IPS DF 4.7 (cell line): ENCODE measurements around the gene GNPTG.

Experiments
- DNase-seq: peaks from one replicate; pipeline ENCODE4 v3.0.0-alpha.2; 2013; ENCODE audit warnings: low spot score; ENCODE audit errors: extremely low read depth

The GNPTG gene

DNA sequence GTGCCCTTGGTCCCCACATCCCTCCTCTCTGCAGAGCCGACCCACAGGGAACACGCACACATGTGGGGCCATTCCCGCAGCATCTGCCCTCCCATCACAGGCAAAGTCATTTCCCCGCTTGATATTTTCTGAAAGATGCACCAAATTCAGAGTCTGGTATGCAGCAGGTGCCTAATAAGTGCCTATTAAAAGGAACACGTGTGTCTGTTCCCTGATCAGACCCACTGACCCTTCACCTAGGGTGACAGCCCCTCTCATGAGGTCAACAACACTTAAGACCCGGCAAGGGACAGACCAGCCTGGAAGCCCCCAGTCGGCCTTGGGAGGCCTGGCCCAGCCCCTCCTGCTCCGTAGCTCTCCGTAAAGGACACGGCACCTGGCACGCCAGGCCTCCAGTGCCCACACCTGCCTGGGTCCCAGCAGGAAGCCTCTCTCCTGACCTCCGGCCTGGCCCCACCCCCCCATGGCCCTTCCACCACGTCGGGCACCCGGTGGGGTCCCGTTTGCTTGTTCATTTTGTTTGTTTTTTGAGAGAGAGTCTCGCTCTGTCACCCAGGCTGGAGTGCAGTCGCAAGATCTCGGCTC is 42.7 kb downstream of the GNPTG start:
- DNase-seq, result no peak

DNA sequence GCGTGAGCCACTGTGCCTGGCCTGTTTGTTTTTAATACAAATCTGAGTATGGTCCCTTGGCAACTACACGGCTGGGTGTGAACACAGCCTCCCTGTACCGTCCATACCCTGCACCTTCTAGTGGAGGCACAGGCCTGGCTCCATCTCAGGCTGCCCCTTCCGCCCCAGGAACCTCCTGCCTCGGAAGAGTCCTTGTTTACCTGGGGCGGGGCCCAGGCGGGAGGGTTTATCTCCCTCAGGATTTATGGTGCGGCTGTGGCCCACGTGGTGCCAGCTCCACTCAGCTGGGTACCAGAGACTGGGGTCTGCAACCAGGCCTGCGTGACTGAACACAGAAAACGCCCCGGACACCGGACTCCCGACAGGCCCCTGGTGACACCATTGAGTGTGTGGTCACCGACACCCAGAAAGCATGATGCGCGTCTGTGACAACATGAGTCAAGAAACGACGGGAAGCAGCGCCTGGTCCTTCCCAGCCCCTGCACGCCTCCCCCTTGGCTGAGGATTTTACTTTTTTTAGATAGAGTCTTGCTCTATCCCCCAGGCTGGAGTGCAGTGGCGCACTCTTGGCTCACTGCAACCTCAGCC is 43.8 kb downstream of the GNPTG start:
- DNase-seq, result no peak

DNA sequence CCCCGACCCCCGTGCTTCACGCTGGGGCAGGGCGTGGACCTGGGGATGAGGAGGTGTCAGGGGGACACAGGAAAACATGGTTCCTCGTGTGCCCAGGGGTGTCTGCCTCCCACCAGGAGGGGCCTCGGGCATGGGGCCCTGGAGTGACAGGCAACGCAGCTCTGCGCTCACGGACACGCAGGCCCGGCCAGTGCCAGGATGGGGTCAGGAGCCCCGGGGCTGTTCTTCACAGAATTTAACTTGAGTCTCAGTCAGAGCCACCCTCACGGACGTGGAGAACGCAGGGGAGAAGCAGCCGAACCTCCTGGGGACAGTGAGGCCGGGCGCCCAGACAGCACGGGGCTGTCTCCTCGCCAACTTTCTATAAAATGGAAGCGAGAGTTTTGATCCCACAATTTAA is 46.0 kb downstream of the GNPTG start:
- DNase-seq, result no peak

DNA sequence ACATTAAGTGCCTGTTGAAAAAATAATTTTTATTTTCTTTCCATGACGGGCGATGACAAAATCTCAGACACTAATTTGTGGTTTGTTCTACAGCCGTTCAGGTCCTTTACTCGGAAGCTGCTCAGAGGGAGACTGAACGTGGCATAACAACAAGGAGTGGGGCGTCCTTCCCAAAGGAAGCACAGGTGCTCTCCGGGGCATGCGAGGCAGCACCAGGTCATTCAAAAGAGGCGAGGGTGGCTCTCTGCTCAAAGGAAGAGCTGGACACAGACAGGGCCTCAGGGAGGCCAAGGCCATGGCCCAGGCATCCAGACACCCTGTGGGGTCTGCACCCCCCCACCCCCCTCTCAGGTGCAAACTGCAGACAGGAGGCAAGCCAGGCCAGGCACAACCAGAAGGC is 46.6 kb downstream of the GNPTG start:
- no peak for DNase-seq

DNA sequence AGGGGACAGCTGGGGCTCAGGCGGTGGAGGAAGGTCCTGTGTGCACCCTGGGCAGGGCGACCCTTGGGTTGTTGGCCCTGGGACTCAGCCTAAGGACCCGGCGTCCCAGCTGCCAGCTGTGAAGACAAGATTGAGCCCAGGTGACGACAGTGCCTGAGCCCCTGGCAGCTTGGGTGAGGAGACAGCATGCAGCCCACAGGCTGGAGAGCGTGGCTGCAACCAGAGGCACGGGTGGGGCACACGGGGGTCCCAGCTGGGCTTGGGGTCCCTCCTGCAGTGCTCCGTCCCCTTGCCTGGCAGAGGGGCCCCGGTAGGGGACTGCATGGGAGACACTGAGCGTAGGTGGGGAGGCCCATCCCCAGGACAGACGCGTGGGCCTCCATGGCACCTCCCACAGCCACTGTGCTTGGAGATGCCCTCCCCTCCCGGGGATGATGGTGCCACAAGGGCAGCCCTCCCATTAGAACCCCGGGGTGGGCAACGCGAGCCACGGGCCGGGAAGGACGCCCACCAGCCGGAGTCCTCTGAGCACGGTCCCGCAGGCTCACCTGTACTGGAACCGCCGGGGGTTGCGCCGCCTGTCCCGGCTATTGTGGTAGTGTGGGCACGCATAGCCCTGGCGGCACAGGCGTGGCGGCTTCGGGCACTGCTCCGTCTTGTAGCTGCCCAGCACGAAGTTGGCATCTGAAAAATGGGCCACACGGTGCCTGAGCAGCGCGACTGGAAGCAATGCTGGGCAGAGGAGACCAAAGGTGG is 47.3 kb downstream of the GNPTG start:
- no peak for DNase-seq

DNA sequence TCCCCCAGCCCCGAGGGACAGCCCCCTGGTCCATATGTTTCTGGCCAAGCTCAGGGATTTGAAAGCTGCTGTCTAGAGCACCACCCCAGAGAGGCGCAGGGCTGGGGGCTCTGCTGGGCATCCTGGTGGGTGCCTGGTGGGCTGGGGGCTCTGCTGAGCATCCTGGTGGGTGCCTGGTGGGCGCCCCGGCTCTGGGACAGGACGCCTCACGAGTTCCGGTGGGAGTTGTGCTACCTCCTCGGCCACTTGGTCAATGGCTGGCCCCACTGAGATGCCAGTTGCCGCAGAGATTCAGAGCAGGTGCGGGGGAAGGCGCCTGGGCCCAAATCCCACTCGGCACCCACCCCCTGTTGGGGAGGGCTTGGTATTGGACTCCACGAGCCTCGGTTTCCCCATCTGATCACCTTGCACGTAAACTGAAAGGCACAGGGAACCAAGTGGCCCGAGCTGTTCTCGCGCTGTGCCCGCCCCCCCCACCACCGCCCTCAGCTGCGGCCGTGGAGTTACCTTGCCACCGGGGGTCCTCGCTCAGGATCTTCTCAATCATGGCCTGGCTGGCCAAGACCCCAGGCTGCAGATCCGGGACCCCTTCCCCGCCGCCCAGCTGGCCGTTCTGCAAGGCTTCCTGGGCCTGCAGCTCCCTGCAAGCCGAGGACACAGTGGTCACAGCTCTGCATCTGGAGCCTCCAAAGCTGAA is 49.5 kb downstream of the GNPTG start:
- no peak for DNase-seq

DNA sequence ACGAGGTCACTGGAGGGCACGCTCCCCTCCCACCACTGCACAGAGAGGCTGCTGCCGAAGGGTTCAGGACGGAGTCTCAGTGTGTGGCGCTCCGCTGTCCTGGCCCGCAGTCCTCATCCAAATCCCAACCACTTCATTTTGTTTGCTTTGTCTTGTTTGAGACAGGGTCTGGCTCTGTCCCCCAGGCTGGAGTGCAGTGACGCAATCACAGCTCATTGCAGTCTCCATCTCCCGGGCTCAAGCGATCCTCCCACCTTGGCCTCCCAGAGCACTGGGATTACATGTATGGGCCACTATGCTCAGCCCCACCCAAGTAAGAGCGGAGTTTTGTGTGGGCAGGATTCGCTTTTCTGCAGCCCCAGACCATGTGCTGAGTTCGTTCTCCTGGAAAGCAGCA is 50.0 kb downstream of the GNPTG start:
- DNase-seq, result no peak

DNA sequence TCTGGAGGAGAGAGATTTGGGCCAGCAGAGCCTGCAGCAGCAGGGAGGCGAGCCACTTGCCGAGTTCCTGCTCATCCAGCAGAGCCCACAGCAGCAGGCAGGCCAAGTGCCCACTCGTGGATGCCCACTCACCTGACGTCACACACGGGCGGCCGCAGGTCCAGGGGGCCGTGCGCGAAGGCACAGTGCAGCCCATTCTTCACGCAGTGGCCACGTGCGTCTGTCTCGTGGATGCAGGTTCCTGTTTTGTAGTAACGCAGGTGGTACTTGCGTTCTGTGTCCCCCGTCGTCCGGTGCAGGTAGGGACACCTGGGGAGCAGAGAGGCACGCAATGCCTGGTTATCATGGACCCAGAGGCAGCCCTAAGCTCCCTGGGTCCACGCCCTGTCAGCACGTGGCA is 51.3 kb downstream of the GNPTG start:
- DNase-seq, result no peak

DNA sequence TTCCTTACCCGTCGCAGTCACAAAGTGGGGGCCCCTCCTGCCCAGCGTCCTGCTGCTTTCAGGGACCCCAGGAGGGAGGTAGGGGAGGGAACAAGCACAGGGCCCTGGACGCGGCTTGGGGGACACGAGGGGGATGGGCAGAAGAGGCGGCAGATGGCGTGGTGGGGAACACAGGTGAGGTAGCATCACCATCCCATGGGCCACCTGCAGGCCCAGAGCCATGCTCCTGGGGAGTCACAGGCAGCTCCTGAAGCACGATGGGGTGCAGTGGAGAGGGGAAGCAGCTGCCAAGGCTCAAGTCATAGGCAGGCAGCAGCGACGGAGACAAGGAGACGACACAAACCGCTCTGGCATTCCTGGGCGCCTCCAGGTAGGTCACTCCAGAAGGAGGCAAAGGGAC is 52.0 kb downstream of the GNPTG start:
- no peak for DNase-seq

DNA sequence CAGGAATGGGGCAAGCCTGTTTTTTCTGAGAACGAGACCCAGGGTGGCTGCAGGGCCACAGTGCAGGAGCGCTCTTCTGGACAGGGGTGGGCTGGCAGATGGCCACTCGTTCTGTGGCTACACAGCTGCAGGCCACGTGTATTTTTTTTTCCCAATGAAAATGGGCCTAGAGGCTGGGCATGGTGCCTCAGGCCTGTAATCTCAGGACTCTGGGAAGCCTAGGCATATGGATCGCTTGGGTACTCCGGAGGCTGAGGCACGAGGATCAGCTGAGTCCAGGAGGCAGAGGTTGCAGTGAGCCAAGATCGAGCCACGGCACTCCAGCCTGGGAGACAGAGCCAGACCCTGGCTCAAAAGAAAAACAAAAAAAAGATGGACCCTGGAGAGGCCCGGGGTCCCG is 56.0 kb downstream of the GNPTG start:
- no peak for DNase-seq

DNA sequence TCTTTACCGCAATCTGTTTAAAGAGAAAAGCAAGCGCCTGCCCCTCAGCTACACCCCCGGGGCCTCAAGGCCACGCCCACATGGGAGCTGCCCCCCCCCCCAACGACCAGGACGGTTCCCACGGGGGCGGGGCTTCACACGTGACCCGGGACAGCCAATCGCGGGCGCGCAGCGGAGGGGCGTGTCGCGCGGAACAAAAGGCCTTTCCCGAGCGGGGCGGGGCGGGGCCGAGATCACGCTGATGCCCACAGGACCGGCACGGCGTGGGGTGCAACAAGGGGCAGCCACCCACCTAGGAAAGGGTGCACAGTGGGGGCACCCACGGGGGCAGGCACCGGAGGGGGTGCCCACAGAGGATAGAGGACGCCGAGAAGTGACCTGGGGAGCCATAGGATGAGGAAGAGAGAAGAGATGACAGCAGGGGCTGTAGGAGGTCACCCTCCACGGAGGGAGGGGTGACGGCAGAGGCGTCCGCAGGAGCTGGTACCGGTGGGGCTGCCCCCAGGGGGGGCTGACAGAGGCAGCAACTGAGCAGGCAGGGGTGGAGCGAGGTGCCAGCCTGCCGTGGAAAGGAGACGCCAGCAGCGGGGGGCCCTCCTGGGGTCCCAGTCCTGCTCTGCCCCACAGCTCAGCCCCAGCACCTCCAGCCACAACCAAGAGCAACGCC is 56.6 kb downstream of the GNPTG start:
- no peak for DNase-seq

DNA sequence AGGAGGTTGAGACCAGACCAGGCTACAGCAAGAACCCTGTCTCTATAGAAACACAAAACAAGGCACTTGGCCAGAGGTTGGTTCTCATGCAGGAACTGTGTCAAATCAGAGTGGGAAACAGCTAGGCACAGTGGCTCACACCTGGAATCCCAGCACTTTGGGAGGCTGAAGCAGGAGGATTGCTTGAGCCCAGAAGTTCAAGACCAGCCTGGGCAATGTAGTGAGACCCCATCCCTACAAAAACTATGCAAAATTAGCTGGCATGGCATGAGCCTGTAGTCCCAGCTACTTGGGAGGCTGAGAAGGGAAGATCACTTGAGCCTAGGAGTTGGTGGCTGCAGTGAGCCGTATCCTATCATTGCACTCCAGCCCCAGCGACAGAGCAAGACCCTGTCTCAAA is 61.1 kb downstream of the GNPTG start:
- DNase-seq, result no peak
